H1 (cell line): ENCODE results near the gene MRM3.

Experiments
- BCL11A ChIP-seq, 2 experiments: IDR thresholded peaks; one replicate each; pipeline ENCODE4 v1.6.1; 2011; ENCODE audit warnings: low read depth in 2 of 2, low read length in 2 of 2, mild to moderate bottlenecking in 2 of 2
- BRCA1 ChIP-seq: IDR thresholded peaks from 2 replicates; pipeline ENCODE4 v1.6.1; 2012; ENCODE audit warnings: low read depth, low read length, improper control_type of control experiment
- CBX5 ChIP-seq: fragments of 300-800, 300-1000 bp; sonication (generic); IDR thresholded peaks from 2 replicates; pipeline ENCODE4 v1.7.1; 2016; ENCODE audit warnings: antibody characterized with exemption, low read length, low read depth
- CTCF ChIP-seq, 3 experiments: IDR thresholded peaks; 1 replicate in 2 of 3; 2 replicates in 1 of 3; pipeline versions ENCODE4 v1.5.1 to v1.6.1; 2011; ENCODE audit warnings: low read length in 3 of 3, mild to moderate bottlenecking in 3 of 3, inconsistent platforms in 2 of 3, low read depth in 1 of 3, moderate library complexity in 1 of 3; ENCODE audit not compliant: insufficient read depth in 1 of 3; ENCODE audit errors: control extremely low read depth in 1 of 3
- EZH2 ChIP-seq: fragments of 200-600 bp; sonication (generic); IDR thresholded peaks from 2 replicates; pipeline ENCODE4 v1.7.1; 2012; ENCODE audit warnings: low read depth, mild to moderate bottlenecking, moderate library complexity, low read length, inconsistent platforms; ENCODE audit not compliant: severe bottlenecking
- NANOG ChIP-seq: IDR thresholded peaks from 2 replicates; pipeline ENCODE4 v1.6.1; 2011; ENCODE audit warnings: low read length, low read depth, mild to moderate bottlenecking, inconsistent platforms; ENCODE audit not compliant: insufficient read depth, poor library complexity, severe bottlenecking
- NRF1 ChIP-seq: IDR thresholded peaks from 2 replicates; pipeline ENCODE4 v1.6.1; 2011; ENCODE audit warnings: mild to moderate bottlenecking, low read depth, low read length, improper control_type of control experiment
- PHF8 ChIP-seq: fragments of 200-600 bp; sonication (generic); conservative IDR thresholded peaks from 2 replicates; pipeline ENCODE4 v1.7.1; 2012; ENCODE audit warnings: low read depth, mild to moderate bottlenecking, inconsistent platforms, low read length, moderate library complexity
- POLR2A ChIP-seq, 2 experiments: IDR thresholded peaks; 1 replicate in 1 of 2; 2 replicates in 1 of 2; pipeline ENCODE4 v1.6.1; 2011; ENCODE audit warnings: low read depth in 2 of 2, low read length in 2 of 2, mild to moderate bottlenecking in 2 of 2; ENCODE audit errors: control extremely low read depth in 1 of 2
- RAD21 ChIP-seq, 2 experiments: IDR thresholded peaks in 1 of 2; conservative IDR thresholded peaks in 1 of 2; 2 replicates each; pipeline ENCODE4 v1.6.1; 2011; ENCODE audit warnings: low read depth in 2 of 2, low read length in 2 of 2, improper control_type of control experiment in 1 of 2, inconsistent platforms in 1 of 2, mild to moderate bottlenecking in 1 of 2, moderate library complexity in 1 of 2
- SP1 ChIP-seq: IDR thresholded peaks from 2 replicates; pipeline ENCODE4 v1.6.1; 2011; ENCODE audit warnings: low read depth, low read length
- ZNF274 ChIP-seq: IDR thresholded peaks from 2 replicates; pipeline ENCODE4 v1.7.0; 2012; ENCODE audit warnings: low read length, borderline replicate concordance; ENCODE audit errors: extremely low read depth
- TF ChIP-seq, protein P1 (sequence below): IDR thresholded peaks from 2 replicates; pipeline ENCODE4 v1.6.1; 2012; ENCODE audit warnings: inconsistent platforms

DNA sequence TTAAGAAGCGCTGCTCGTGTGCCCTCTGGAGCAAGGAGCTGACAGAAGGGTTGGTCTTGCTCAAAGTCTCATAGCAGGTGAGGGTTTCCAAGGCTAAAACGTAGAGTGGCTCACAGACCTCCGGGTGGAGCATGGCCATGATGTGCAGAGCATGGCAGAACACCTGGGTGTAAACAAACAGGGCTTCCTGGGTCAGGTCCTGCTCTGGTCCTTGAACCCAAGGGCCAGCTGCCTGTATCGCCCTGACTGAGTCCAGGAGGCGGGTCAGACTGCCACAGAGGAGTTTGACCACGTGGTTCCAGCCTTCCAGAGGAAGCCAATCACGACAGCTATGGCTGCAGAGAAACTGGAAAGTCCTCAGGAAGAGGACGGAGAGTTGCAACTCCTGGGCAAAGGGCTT lies 37.2 kb upstream of the MRM3 start:
- TF ChIP-seq ZNF274 (no peak), PHF8 (no peak), NANOG (no peak), SP1 (no peak), BCL11A (IDR thresholded peaks at IDR 0.05; ENCODE audit: low read depth in 2 of 2, low read length in 2 of 2) (no peak), EZH2 (no peak), CTCF (IDR thresholded peaks at IDR 0.05; ENCODE audit: control extremely low read depth in 1 of 3, insufficient read depth in 1 of 3, low read depth in 1 of 3, low read length in 3 of 3) (no peak), NRF1 (no peak), CBX5 (no peak), BRCA1 (no peak), RAD21 (IDR thresholded peaks at IDR 0.05 in 1 of 2, conservative IDR thresholded peaks at IDR 0.05 in 1 of 2; ENCODE audit: low read depth in 2 of 2, low read length in 2 of 2) (no peak), POLR2A (IDR thresholded peaks at IDR 0.05; ENCODE audit: control extremely low read depth in 1 of 2, low read depth in 2 of 2, low read length in 2 of 2) (no peak)
- TF ChIP-seq, protein P1, sequence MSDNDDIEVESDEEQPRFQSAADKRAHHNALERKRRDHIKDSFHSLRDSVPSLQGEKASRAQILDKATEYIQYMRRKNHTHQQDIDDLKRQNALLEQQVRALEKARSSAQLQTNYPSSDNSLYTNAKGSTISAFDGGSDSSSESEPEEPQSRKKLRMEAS = no peak
